ENCODE measurements around the gene SH3PXD2B.

DNA sequence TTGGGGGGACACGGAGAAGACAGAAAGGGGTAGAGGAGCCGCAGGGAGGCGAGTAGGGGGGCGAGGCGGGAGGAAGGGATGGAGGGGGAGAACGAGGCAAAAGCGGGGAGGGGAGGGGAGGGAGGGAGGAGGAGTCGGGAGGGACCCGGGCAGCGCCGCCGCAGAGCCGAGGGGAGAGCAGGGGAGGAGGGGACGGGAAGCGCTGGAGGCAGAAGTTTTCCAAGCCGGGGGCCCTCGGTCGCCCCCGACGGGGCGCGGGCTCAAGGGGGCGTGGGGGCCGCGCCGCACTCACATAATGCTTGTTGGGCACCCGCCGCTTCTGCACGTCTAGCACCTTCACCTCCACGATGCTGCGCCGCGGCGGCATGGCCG, 353 bp downstream of the SH3PXD2B start:
- TF ChIP-seq, protein P1, sequence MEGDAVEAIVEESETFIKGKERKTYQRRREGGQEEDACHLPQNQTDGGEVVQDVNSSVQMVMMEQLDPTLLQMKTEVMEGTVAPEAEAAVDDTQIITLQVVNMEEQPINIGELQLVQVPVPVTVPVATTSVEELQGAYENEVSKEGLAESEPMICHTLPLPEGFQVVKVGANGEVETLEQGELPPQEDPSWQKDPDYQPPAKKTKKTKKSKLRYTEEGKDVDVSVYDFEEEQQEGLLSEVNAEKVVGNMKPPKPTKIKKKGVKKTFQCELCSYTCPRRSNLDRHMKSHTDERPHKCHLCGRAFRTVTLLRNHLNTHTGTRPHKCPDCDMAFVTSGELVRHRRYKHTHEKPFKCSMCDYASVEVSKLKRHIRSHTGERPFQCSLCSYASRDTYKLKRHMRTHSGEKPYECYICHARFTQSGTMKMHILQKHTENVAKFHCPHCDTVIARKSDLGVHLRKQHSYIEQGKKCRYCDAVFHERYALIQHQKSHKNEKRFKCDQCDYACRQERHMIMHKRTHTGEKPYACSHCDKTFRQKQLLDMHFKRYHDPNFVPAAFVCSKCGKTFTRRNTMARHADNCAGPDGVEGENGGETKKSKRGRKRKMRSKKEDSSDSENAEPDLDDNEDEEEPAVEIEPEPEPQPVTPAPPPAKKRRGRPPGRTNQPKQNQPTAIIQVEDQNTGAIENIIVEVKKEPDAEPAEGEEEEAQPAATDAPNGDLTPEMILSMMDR (IDR thresholded peaks at IDR 0.05), result no peak
- TF ChIP-seq POLR2A (IDR thresholded peaks at IDR 0.05), result no peak

Measured in right lobe of liver (tissue), 4 donors.